ENCODE results near the gene ST3GAL5.

DNA sequence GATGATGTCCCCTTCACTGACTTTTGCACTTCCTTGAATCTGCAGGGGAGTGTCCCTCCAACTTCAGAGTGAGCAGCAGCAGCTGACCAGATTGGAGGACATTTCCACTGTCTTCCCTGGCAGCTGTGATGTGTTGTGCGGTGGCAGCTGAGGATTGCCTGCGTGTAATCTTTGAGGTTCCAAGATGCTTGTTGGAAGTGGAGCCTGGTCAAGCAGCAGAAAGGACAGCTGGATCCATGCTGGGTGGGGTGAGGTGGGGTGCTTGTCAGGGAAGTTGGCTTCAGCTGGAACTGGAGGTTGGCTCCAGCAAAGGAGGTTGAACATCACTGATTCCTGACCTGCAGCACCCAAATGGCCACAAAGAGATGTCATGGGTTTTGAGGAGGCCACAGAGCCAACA, 64.8 kb downstream of the ST3GAL5 start:
- TF ChIP-seq POLR2A (IDR thresholded peaks at IDR 0.05; ENCODE audit: low read depth, low read length) (no peak), TAF1 (IDR thresholded peaks at IDR 0.05; ENCODE audit: low read depth, low read length) (no peak), POLR2AphosphoS5 (IDR thresholded peaks at IDR 0.05; ENCODE audit: low read depth, low read length) (no peak), PAX5 (IDR thresholded peaks at IDR 0.05; ENCODE audit: insufficient read depth, low read length, severe bottlenecking) (no peak)
